Adrenal gland (tissue), 12 donors: ENCODE data around the gene EMILIN1. TPM values are rescaled to one million over a fixed set of nuclear protein-coding genes. Genes with fewer than 3 reads are reported as not detected.

Source experiments
- DNase-seq, 7 donors: peaks; one replicate each; pipeline ENCODE4 v3.0.0-alpha.2; 2019 to 2020
- H3K27ac ChIP-seq, 5 donors: fragments of 200-600 bp; sonication (generic) in 4 of 5; 1 replicate in 3 of 5; 2 replicates in 2 of 5; pipeline versions ENCODE4 v1.5.1 to v1.8.0; 2016 to 2020; ENCODE audit warnings: mild to moderate bottlenecking in 1 of 5
- H3K27me3 ChIP-seq: fragments of 200-600 bp; 2 replicates; pipeline ENCODE4 v1.8.0; 2021
- H3K36me3 ChIP-seq, 2 donors: fragments of 200-600 bp; replicated peaks in 1 of 2; 1 replicate in 1 of 2; 2 replicates in 1 of 2; pipeline versions ENCODE4 v1.5.1 to v1.8.0; 2018 to 2022
- H3K4me1 ChIP-seq, 2 donors: fragments of 200-600 bp; replicated peaks in 1 of 2; 1 replicate in 1 of 2; 2 replicates in 1 of 2; pipeline versions ENCODE4 v1.5.1 to v1.8.0; 2018 to 2021
- H3K4me3 ChIP-seq, 4 donors: fragments of 200-600 bp; sonication (generic) in 3 of 4; one replicate each; pipeline ENCODE4 v1.5.1; 2016 to 2018
- H3K9me3 ChIP-seq, 3 donors: fragments of 200-600 bp; sonication (generic) in 1 of 3; replicated peaks in 1 of 3; 1 replicate in 2 of 3; 2 replicates in 1 of 3; pipeline versions ENCODE4 v1.5.1 to v1.8.0; 2016 to 2021
- POLR2A ChIP-seq, 2 donors: fragments of 450-650 bp; IDR thresholded peaks; one replicate each; pipeline ENCODE4 v1.6.1; 2017; ENCODE audit warnings: antibody characterized with exemption in 2 of 2, mild to moderate bottlenecking in 2 of 2, moderate library complexity in 1 of 2
- WGBS, 4 donors: extraction: QIAGEN DNeasy Blood & Tissue Kit in 2 of 4; methylation state at CpG; one replicate each; pipeline versions ENCODE4 v1.1.5 to v1.1.7; 2013 to 2017; 5-methylcytosine and 5-hydroxymethylcytosine counted together
- intact Hi-C, 2 donors: fragments of 100-400 bp; cut with DNase I; formaldehyde crosslinking; loops; one replicate each; pipeline versions ENCODE4 v1.14.1 to v1.15.0; 2022 to 2023
- polyA plus RNA-seq, 3 donors: library from polyadenylated mRNA; stranded (reverse); fragments of 200-250 nt in 2 of 3; fragments of 350-450 nt in 1 of 3; fragmentation: Illumina TruSeq in 1 of 3; extraction: RNeasy Lipid Tissue Mini Kit (QIAGEN cat#74804) in 1 of 3; gene quantifications; one replicate each; pipeline ENCODE4 v1.2.3, GENCODE V29; 2013 to 2014
- total RNA-seq, 9 donors: library from RNA; depleted of rRNA in 4 of 9; stranded (reverse); fragments of >200 nt in 4 of 9; fragments of 120-200 nt in 1 of 9; fragmentation: NEBNext Ultra II Directional in 1 of 9; extraction: Animal tissue kit (Norgen Biotek cat#: 25700) in 1 of 9; gene quantifications; one replicate each; pipeline versions ENCODE4 v1.1.0 to v1.2.4, GENCODE V29; 2013 to 2023
- TF ChIP-seq, protein P1 (sequence below), 6 experiments: fragments of 450-650 bp in 4 of 6; fragments of 200-600 bp in 2 of 6; sonication (generic) in 1 of 6; IDR thresholded peaks; 1 replicate in 5 of 6; 2 replicates in 1 of 6; pipeline versions ENCODE4 v1.5.1 to v1.8.0; 2016 to 2021; ENCODE audit warnings: antibody characterized with exemption in 6 of 6, mild to moderate bottlenecking in 2 of 6, moderate library complexity in 1 of 6
- donor health status: healthy with polysubstance abuse.
- donor health status: Bipolar disorder and iron deficiency.
- donor health status: DM: yes; HTN: yes; CAD: no.
- donor health status: DM: no; HTN: no; CAD: no.
- donor health status: DM: no; HTN: no; CAD: no.
- donor health status: DM: yes; HTN: yes; CAD: no.

EMILIN1 gene
- total and polyA plus RNA-seq, 12 donors: 4.2 to 243 (median 99.6) TPM

DNA sequence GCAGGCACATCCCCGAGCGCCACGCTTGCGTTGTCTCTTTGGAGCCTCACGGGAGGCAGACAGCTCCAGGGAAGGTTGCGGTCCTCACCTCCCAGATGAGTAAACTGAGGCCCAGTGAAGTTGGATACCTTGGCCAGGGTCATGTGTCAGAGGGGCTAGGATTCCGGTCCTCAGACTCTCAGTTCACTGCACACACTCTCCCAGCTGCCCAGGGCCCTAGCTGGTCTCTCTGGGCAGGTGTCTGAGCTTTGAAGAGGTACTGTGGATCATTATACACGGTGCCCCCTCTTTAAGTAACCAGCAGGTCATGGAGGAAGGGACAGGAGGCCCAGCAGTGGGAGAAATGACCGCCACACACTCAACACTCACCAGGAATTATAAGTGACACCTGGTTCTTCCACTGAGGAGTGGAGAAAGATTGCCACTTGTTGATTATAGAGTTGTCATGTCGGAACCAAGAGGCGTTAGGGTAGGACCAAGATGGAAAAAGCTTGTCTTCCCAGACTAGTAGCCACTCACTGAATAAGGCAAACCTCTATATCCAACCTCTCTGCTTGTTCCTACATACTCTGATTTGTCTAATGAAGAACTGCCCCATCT lies 45.1 kb upstream of the EMILIN1 start:
- no peak for TF ChIP-seq POLR2A (IDR thresholded peaks at IDR 0.05)
- H3K27me3 ChIP-seq: no peaks in the 10 kb centered on the region
- H3K4me3 ChIP-seq: peak overlapping the region; percentile 54 to 99 (median 65)
- peaks cover 0 to 36% of the 10 kb centered on the region in 2 donors for H3K36me3 ChIP-seq
- H3K4me1 ChIP-seq: peaks cover 10 to 22% of the 10 kb centered on the region in 2 donors
- H3K27ac ChIP-seq: peak overlapping the region in 4 of 5 donors; percentile 62 to 87 (median 73)
- intact Hi-C loops: loop anchor here (5.0 to 10.0 kb wide), 2 partner anchors 49 to 51 kb away; partner anchors contain the start of gene KHK (in 1 of the 2)
- no peak for DNase-seq
- 14 to 28% (median 15%) methylated on average over 5 to 11 of the region's 11 CpGs for WGBS, 4 donors
- H3K9me3 ChIP-seq: no peaks in the 10 kb centered on the region

DNA sequence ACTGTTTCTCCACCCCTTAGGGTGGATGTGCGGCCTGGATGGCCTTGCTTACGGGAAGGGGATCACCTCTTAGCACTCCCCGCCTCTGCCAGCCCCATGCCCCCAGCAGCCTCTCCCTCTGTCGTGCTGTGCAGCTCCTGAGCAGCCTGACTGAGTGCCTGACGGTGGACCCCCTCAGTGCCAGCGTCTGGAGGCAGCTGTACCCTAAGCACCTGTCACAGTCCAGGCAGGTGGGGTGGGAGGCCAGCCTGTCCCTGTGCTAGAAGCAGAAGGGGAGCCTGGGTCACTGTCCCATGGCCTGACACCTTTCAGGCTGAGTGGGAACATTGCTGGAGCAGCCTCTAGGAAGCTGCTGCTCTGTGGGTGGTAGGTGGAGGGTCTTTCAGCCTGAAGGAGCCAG lies 40.4 kb upstream of the EMILIN1 start:
- no peak overlapping the region for H3K4me3 ChIP-seq
- no peak overlapping the region for H3K27ac ChIP-seq
- intact Hi-C loops: loop anchor here in 1 of 2 donors (10.0 kb wide), 1 partner anchor 47 kb away; the partner anchor contains the start of gene KHK
- no peaks in the 10 kb centered on the region for H3K9me3 ChIP-seq
- peaks cover 0 to 70% of the 10 kb centered on the region in 2 donors for H3K36me3 ChIP-seq
- no peaks in the 10 kb centered on the region for H3K27me3 ChIP-seq
- DNase-seq: no peak
- TF ChIP-seq, protein P1, sequence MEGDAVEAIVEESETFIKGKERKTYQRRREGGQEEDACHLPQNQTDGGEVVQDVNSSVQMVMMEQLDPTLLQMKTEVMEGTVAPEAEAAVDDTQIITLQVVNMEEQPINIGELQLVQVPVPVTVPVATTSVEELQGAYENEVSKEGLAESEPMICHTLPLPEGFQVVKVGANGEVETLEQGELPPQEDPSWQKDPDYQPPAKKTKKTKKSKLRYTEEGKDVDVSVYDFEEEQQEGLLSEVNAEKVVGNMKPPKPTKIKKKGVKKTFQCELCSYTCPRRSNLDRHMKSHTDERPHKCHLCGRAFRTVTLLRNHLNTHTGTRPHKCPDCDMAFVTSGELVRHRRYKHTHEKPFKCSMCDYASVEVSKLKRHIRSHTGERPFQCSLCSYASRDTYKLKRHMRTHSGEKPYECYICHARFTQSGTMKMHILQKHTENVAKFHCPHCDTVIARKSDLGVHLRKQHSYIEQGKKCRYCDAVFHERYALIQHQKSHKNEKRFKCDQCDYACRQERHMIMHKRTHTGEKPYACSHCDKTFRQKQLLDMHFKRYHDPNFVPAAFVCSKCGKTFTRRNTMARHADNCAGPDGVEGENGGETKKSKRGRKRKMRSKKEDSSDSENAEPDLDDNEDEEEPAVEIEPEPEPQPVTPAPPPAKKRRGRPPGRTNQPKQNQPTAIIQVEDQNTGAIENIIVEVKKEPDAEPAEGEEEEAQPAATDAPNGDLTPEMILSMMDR (IDR thresholded peaks at IDR 0.05): no peak
- TF ChIP-seq POLR2A (IDR thresholded peaks at IDR 0.05): no peak
- WGBS, 4 donors: 90 to 100% (median 91%) methylated on average over 1 to 6 of the region's 6 CpGs
- peaks cover 15 to 30% of the 10 kb centered on the region in 2 donors for H3K4me1 ChIP-seq

DNA sequence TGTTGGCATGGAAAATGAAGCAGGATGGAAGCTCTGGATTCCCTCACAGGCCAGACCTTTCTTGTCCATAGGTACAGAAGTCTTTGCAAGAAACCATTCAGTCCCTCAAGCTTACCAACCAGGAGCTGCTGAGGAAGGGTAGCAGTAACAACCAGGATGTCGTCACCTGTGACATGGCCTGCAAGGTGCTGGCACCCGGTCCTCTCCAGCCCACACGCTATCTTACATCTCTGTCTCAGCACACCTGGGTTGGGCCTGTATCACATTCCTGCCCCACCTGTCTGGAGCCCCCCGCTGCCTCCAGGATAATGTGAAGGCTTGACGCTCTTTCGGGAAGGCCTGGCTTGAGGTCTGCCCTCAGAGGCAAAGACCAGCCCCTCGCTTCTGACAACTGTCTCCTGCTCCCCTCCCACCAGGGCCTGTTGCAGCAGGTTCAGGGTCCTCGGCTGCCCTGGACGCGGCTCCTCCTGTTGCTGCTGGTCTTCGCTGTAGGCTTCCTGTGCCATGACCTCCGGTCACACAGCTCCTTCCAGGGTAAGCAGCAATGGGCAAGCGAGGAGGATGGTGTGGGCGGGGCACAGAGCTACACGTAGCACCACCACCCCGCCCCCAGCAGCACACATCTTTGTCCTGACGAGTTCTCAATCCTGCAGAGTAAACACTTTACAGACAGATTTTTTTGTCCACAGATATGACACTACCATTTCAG lies 39.6 kb upstream of the EMILIN1 start:
- no peak overlapping the region for H3K27ac ChIP-seq
- TF ChIP-seq, protein P1 (IDR thresholded peaks at IDR 0.05): no peak
- TF ChIP-seq POLR2A (IDR thresholded peaks at IDR 0.05): no peak

DNA sequence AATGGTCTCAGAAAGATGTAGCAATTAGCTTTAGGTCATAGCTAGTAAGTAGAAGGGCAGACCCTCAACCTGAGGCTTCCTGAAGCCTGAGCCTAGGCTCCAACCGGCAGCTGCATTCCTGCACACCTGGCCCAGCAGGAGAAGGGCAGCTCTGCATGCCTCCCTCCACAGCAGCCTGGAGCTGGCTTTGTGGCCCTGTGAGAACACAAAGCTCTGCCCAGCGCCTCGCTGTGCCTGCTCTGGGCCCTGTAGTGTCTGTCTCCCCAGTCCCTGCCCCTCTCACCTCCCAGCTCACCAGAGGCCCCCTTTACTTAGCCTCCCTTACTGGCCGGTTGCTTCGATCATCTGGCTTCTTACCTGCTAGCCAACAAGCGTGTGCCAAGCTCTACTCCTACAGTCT lies 39.0 kb upstream of the EMILIN1 start:
- Histone ChIP-seq H3K4me1 (peaks cover 6 to 19% of the 10 kb centered on the region in 2 donors), H3K27me3 (no peaks in the 10 kb centered on the region), H3K9me3 (no peaks in the 10 kb centered on the region), H3K36me3 (peaks cover 0 to 70% of the 10 kb centered on the region in 2 donors), H3K27ac (no peak overlapping the region), H3K4me3 (no peak overlapping the region)
- no peak for DNase-seq
- 91 to 96% (median 94%) methylated on average over 4 to 6 of the region's 6 CpGs for WGBS, 4 donors
- intact Hi-C loops: loop anchor here in 1 of 2 donors (10.0 kb wide), 1 partner anchor 45 kb away; the partner anchor contains the start of gene KHK
- no peak for TF ChIP-seq POLR2A (IDR thresholded peaks at IDR 0.05)
- TF ChIP-seq, protein P1 (IDR thresholded peaks at IDR 0.05): no peak

More for the DNA sequence above, 39.6 kb upstream of the EMILIN1 start:
- Histone ChIP-seq H3K27me3 (no peaks in the 10 kb centered on the region), H3K4me1 (peaks cover 11 to 26% of the 10 kb centered on the region in 2 donors), H3K36me3 (peaks cover 0 to 70% of the 10 kb centered on the region in 2 donors), H3K9me3 (no peaks in the 10 kb centered on the region), H3K4me3 (no peak overlapping the region)
- 88 to 93% (median 91%) methylated on average over 11 to 17 of the region's 17 CpGs for WGBS, 4 donors
- intact Hi-C loops: loop anchor here in 1 of 2 donors (10.0 kb wide), 1 partner anchor 46 kb away; the partner anchor contains the start of gene KHK
- no peak for DNase-seq
